Measurements from ENCODE around the gene TMPRSS9. TPM values are rescaled to one million over a fixed set of nuclear protein-coding genes. Genes with fewer than 3 reads are reported as not detected.

The TMPRSS9 gene
- total RNA-seq, 4 donors from 2014 or later = 0.13 to 0.78 TPM; not detected in 2

DNA sequence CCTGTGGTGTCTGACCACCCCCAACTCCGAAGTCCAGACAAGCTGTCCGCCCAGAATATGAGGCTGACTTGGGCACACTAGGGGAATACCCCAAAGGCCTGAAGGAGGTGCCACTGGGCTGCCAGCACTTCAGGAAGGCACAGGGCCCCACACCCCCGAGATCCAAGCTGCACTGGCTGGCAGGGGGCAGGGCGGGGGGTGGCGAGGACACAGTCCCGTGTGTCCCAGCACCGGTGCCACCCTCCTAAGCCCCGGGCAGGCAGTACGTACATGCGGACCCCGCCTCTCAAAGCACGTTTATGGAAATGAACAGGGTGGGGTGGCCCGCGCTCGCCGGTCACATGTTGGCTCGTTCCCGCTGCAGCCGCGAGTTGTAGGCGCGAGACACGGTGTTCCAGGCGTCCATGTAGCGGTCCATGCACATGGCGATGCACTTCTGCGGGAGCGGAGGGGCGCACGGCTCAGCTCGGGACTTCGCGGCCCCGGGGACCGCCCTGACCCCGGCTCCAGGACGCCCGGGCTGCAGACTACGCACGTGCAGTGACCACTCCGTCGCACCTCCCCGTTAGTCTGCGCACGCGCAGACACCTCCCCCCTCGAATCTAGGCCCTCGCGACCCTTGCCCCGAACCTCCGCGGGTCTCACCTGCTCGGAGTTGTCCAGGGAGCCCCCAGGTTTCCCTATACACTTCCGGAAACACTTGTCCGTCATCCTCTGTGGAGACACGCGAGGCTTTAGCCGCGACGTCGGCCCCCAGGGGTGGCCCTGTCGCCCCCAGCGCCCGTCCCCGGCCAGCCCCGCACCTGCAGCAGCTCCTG lies 66.8 kb downstream of the TMPRSS9 start:
- TF ChIP-seq, protein P1, sequence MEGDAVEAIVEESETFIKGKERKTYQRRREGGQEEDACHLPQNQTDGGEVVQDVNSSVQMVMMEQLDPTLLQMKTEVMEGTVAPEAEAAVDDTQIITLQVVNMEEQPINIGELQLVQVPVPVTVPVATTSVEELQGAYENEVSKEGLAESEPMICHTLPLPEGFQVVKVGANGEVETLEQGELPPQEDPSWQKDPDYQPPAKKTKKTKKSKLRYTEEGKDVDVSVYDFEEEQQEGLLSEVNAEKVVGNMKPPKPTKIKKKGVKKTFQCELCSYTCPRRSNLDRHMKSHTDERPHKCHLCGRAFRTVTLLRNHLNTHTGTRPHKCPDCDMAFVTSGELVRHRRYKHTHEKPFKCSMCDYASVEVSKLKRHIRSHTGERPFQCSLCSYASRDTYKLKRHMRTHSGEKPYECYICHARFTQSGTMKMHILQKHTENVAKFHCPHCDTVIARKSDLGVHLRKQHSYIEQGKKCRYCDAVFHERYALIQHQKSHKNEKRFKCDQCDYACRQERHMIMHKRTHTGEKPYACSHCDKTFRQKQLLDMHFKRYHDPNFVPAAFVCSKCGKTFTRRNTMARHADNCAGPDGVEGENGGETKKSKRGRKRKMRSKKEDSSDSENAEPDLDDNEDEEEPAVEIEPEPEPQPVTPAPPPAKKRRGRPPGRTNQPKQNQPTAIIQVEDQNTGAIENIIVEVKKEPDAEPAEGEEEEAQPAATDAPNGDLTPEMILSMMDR (IDR thresholded peaks at IDR 0.05) = no peak
- no peak for TF ChIP-seq POLR2A (IDR thresholded peaks at IDR 0.05)
- H3K9me3 ChIP-seq = no peaks in the 10 kb centered on the region
- peaks cover 0 to 14% of the 10 kb centered on the region in 2 donors for H3K36me3 ChIP-seq
- peak; percentile 9 to 16 for DNase-seq
- H3K27ac ChIP-seq = peak overlapping the region in 2 of 3 donors; percentile 98 to 99
- 0 to 10% methylated on average over 2 to 37 of the region's 66 CpGs for WGBS, 2 donors
- peaks cover 12 to 23% of the 10 kb centered on the region in 2 donors for H3K4me1 ChIP-seq
- H3K4me3 ChIP-seq (replicated peaks in 1 of 3) = peak overlapping the region; percentile 44 to 100 (median 86)
- intact Hi-C loops (cut with DNase I) = no loop called here
- no peaks in the 10 kb centered on the region for H3K27me3 ChIP-seq

DNA sequence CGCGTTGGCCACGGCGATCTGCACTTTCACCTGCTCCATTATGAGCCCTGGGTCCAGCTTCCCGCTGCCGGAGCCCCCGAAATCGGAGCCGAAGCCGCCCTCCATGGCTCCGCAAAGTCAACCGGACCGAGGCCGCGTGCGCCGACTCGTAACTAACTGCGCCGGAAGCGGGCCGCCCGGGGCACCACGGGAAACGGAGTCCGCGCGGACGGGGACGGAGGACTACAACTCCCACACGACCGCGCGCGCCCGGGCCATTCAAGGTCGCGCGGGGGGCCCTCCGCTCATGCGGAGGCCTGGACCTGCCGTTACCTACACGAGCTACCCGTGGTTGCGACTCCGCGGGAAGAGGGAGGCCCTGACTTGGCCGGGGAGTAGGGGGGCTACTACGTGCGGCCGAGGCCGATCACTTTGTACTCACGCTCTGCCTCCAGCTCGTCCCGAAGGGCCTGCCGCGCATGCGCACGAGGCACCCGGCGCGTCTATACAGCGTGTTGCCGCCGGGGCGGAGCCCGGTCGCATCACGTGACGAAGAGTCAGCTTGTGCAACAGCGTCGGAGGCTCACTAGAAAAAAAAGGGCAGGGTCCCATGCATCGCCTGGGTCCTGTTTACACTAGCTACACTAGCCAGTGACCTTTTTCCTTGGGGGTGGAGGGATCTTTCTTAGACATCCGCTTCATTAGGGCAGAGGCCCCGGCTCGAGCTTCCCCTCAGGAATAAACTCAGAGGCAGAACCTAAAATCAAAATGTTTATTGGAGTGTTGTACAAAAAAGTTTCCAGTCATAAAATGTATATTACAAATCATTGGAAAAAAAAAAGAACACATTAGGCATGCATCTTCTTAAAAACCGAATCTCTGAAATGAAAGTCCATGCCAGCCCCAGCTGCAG lies 67.6 kb downstream of the TMPRSS9 start, which contains the start of gene TIMM13:
TSS of gene TIMM13 (minus strand) at position 158 of the 892 bp plus-strand sequence. CDS start at position 105, 53 bp downstream.
- TF ChIP-seq POLR2A (IDR thresholded peaks at IDR 0.05) = peak; percentile 57 to 86
- TF ChIP-seq, protein P1 (IDR thresholded peaks at IDR 0.05) = peak in 1 of 6 experiments; percentile 6
- Histone ChIP-seq H3K36me3 (peaks cover 0 to 14% of the 10 kb centered on the region in 2 donors), H3K4me3 (replicated peaks in 1 of 3) (peak within 1 kb of the TSS; percentile 44 to 100 (median 86)), H3K27me3 (no peaks in the 10 kb centered on the region), H3K4me1 (peaks cover 12 to 23% of the 10 kb centered on the region in 2 donors), H3K27ac (peak within 1 kb of the TSS; percentile 92 to 99 (median 98)), H3K9me3 (no peaks in the 10 kb centered on the region)
- 1 to 3% methylated on average over 21 to 30 of the region's 77 CpGs for WGBS, 2 donors
- peak; percentile 97 to 98 for DNase-seq
- intact Hi-C loops (cut with DNase I) = no loop called here

DNA sequence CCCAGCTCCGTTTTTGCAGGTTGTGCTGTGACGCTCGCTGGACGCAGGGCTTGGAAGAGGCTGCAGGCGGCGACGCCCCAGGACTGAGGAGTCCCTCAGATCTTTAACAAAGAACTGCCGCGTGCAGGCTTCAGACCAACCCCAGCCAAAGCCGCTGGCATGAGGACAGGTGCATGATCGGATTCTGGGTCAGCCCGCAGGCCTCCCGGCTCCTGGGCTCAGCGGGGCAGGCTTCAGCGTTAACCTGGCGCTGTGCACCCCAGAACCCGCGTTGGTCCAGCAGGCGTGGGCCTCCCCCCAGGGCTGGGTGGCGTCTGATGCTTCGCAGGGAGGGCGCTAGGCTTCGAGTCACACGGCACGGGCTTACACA lies 68.2 kb downstream of the TMPRSS9 start:
- peaks cover 0 to 14% of the 10 kb centered on the region in 2 donors for H3K36me3 ChIP-seq
- no peak for TF ChIP-seq POLR2A (IDR thresholded peaks at IDR 0.05)
- TF ChIP-seq, protein P1 (IDR thresholded peaks at IDR 0.05) = no peak
- intact Hi-C loops (cut with DNase I) = no loop called here
- H3K27ac ChIP-seq = peak overlapping the region; percentile 92 to 99 (median 98)
- WGBS, 2 donors = 31 to 34% methylated on average over 9 to 17 of the region's 25 CpGs
- H3K27me3 ChIP-seq = no peaks in the 10 kb centered on the region
- H3K4me3 ChIP-seq (replicated peaks in 1 of 3) = peak overlapping the region in 1 of 3 donors; percentile 100
- H3K4me1 ChIP-seq = peaks cover 12 to 23% of the 10 kb centered on the region in 2 donors
- peak; percentile 10 to 25 for DNase-seq
- no peaks in the 10 kb centered on the region for H3K9me3 ChIP-seq

DNA sequence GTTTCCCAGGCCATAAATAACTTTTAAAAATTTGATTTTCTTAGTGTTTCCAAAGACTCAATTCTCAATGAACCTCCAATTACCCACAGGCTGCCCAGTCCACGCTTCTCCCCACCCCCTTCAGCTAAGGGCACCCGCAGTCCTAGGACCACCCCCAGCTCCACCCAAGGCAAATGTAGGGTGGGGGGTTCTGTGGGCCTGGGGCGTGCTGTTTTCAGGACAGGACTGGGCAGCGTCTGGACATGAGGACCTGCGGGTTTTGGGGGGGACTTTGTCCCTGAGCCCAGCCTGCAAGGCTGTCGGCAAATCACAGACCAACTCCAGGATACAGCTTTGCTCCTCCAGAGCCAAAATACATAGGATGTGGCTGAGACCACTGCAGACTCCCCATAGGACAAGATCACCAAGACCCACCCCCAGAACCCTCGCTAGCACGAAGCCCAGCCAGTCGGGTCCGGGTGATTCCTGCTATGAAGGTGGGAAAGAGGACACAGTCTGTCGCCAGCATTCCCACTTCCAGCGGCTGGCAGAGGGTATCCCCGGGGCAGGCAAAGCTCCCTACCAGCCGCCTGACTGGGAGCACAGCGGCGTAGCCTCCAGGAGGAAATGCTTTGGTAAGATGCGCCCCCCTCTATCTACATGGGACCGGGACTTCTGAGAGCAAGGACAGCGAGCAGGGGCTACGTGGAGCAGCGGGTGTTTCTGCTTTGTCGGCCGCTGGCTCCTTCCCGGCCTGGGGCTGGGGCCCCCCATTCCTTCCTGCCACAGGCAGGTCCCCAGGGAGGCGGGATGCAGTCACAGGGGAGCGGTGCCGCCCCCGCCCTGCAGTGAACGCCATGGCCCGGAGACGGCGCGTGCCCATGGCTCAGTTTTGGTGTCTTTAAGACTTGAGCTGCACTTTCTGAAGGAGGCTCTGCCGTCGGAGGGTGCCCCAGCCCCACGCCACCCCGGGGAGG lies 69.0 kb downstream of the TMPRSS9 start:
- WGBS, 2 donors = 69 to 79% methylated on average over 15 to 18 of the region's 37 CpGs
- H3K9me3 ChIP-seq = no peaks in the 10 kb centered on the region
- H3K4me1 ChIP-seq = peaks cover 12 to 23% of the 10 kb centered on the region in 2 donors
- peaks cover 0 to 18% of the 10 kb centered on the region in 2 donors for H3K36me3 ChIP-seq
- no peaks in the 10 kb centered on the region for H3K27me3 ChIP-seq
- intact Hi-C loops (cut with DNase I) = no loop called here
- TF ChIP-seq, protein P1 (IDR thresholded peaks at IDR 0.05) = no peak
- no peak for TF ChIP-seq POLR2A (IDR thresholded peaks at IDR 0.05)
- DNase-seq = no peak
- no peak overlapping the region for H3K27ac ChIP-seq
- H3K4me3 ChIP-seq (replicated peaks in 1 of 3) = no peak overlapping the region

All from thyroid gland (tissue), 4 donors.